Endothelial cell of coronary artery (primary cell): ENCODE measurements around the gene FAM234A. TPM values are rescaled to one million over a fixed set of nuclear protein-coding genes. Genes with fewer than 3 reads are reported as not detected.

ENCODE experiments used
- total RNA-seq: library from RNA; depleted of rRNA; stranded (reverse); fragments of >200 nt; gene quantifications from 2 replicates; pipeline ENCODE4 v1.2.3, GENCODE V29; 2014

FAM234A gene, protein sequence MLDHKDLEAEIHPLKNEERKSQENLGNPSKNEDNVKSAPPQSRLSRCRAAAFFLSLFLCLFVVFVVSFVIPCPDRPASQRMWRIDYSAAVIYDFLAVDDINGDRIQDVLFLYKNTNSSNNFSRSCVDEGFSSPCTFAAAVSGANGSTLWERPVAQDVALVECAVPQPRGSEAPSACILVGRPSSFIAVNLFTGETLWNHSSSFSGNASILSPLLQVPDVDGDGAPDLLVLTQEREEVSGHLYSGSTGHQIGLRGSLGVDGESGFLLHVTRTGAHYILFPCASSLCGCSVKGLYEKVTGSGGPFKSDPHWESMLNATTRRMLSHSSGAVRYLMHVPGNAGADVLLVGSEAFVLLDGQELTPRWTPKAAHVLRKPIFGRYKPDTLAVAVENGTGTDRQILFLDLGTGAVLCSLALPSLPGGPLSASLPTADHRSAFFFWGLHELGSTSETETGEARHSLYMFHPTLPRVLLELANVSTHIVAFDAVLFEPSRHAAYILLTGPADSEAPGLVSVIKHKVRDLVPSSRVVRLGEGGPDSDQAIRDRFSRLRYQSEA
- 28.8 and 53.4 TPM in 2 replicates for total RNA-seq

DNA sequence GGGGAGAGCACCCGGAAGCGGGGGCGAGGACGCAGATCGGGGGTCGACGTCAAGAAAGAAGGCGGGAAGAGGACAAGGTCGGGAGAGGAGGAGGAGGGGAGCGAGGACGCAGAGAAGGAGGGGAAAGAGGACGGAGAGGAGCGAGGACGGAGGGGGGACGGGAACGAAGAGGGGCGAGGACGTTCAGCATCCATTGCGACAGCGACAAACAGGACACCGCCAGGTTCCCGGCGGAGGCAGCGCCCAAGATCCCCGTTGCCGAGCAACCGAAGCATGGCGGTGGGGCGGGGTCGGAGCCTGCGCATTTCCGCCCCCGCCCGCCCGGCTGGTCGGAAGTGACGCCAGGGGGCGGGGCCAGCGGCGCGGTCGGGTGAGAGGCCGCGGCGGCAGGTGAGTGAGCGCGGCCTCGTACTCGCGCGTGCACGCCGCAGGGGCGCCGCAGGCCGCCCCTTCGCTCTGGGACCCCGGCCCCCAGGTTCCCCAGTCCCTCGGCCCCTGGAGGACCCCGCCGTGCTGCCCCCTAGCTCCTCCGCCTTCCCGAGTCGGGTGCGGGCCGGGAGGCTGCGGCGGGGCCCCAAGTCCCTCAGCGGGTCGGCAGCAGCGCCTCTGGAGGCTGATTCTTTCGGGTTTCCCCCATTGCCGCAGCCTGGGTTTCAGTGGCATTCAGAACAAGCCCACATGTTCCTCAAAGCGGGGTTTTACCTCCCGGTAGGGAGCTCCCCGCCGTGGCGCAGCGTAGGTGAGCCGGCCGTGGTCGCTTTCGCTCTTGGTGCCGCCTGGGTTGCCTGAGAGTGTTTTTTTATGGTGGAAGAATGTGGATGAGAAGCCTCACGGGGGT is at the start of gene FAM234A:
FAM234A (plus strand) TSS at position 354 of the 838 bp plus-strand sequence. CDS start 19,593 bp downstream, outside the sequence.

GRCh38 chr16:228852-229730 is 5.5 kb upstream of the FAM234A start, which contains the start of gene LUC7L:
Gene LUC7L, minus strand, starts transcription at chr16:229449. Its CDS starts 110 bp downstream, at chr16:229339.

GRCh38 chr16:275786-276232 is 41.2 kb downstream of the FAM234A start, which contains the start of gene RGS11:
Gene RGS11, minus strand, starts transcription at chr16:275944. Its CDS starts 33 bp downstream, at chr16:275911.

DNA sequence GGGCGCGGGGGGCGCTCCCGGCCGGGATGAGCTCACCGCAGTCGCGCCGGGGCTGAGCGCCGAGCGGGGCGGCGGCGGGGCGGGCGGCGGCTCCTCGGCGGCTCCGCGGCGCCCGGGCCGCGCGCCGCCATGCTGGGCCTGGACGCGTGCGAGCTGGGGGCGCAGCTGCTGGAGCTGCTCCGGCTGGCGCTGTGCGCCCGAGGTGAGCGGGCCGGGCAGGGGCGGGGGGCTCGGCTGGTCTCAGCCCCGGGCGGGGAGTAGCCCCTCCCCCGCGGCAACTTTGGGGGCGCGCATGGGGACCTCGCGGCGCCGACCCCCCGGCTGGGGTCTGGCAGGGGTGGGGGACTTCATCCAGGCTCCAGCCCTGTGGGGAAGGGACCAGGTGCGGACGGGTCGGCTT is 45.9 kb downstream of the FAM234A start, which contains the start of gene ARHGDIG:
ARHGDIG (plus strand) TSS at position 40 of the 400 bp plus-strand sequence; CDS start at position 130, 90 bp downstream.

GRCh38 chr16:283033-283805 is 48.6 kb downstream of the FAM234A start, which contains the start of gene PDIA2:
Gene PDIA2, plus strand, starts transcription at chr16:283164. Its CDS starts 6 bp downstream, at chr16:283170.

Other genes with a start within 250 kb of the FAM234A start
- 7.0 and 10.3 TPM in 2 replicates for gene POLR3K, start 181.2 kb upstream of the FAM234A start, total RNA-seq
- 21.6 and 45.2 TPM in 2 replicates for gene SNRNP25, start 181.0 kb upstream of the FAM234A start, total RNA-seq
- 20.6 and 36.4 TPM in 2 replicates for gene RHBDF1, start 162.2 kb upstream of the FAM234A start, total RNA-seq
- 138 and 165 TPM in 2 replicates for gene MPG, start 156.6 kb upstream of the FAM234A start, total RNA-seq
- 5.5 and 7.8 TPM in 2 replicates for gene NPRL3, start 96.1 kb upstream of the FAM234A start, total RNA-seq
- not detected in 2 replicates for gene HBZ, start 82.2 kb upstream of the FAM234A start, total RNA-seq
- gene HBM, start 68.8 kb upstream of the FAM234A start, total RNA-seq = not detected in 2 replicates
- gene HBA2, start 61.9 kb upstream of the FAM234A start, total RNA-seq = not detected in 2 replicates
- gene HBA1, start 58.1 kb upstream of the FAM234A start, total RNA-seq = not detected in 2 replicates
- 0.38 and 1.1 TPM in 2 replicates for gene HBQ1, start 54.4 kb upstream of the FAM234A start, total RNA-seq
- gene LUC7L, start 5.4 kb upstream of the FAM234A start, total RNA-seq = 37.3 and 42.9 TPM in 2 replicates
- gene RGS11, start 41.1 kb downstream of the FAM234A start, total RNA-seq = 1.6 and 1.9 TPM in 2 replicates
- gene ARHGDIG, start 45.8 kb downstream of the FAM234A start, total RNA-seq = 3.5 and 7.3 TPM in 2 replicates
- gene PDIA2, start 48.3 kb downstream of the FAM234A start, total RNA-seq = 0.09 and 0.28 TPM in 2 replicates
- gene AXIN1, start 117.9 kb downstream of the FAM234A start, total RNA-seq = 17.5 and 25.8 TPM in 2 replicates
- gene MRPL28, start 135.7 kb downstream of the FAM234A start, total RNA-seq = 85.7 and 112 TPM in 2 replicates
- gene PGAP6, start 147.2 kb downstream of the FAM234A start, total RNA-seq = 96.7 and 101 TPM in 2 replicates
- gene NME4, start 162.4 kb downstream of the FAM234A start, total RNA-seq = 73.7 and 84.4 TPM in 2 replicates
- 8.1 and 8.8 TPM in 2 replicates for gene DECR2, start 167.1 kb downstream of the FAM234A start, total RNA-seq
- gene RAB11FIP3, start 190.8 kb downstream of the FAM234A start, total RNA-seq = 24.6 and 32.8 TPM in 2 replicates